ENCODE measurements around the gene CDAN1.
"Not testable (repeated sequence)": the region's sequence is repeated elsewhere in the genome, so short reads cannot be mapped to it uniquely, and the experiment has no call there.

Gene CDAN1

DNA sequence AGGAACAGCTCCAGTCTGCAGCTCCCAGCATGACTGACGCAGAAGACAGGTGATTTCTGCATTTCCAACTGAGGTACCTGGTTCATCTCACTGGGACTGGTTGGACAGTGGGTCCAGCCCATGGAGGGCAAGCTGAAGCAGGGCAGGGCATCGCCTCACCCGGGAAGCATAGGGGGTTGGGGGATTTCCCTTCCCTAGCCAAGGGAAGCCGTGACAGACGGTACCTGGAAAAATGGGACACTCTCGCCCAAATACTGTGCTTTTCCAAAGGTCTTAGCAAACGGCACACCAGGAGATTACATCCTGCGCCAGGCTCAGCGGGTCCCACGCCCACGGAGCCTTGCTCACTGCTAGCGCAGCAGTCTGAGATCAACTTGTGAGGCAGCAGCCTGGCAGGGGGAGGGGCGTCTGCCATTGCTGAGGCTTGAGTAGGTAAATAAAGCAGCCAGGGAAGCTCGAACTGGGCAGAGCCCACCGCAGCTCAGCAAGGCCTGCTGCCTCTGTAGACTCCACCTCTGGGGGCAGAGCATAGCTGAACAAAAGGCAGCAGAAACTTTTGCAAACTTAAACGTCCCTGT, 27.3 kb upstream of the CDAN1 start:
- H2AFZ ChIP-seq (ENCODE audit: low read length); H2BK5ac ChIP-seq (ENCODE audit: low read length); H3K4me1 ChIP-seq (ENCODE audit: control insufficient read depth in 2 of 2, insufficient read depth in 1 of 2, low read depth in 1 of 2, low read length in 2 of 2); H3K27ac ChIP-seq (replicated peaks; ENCODE audit: low read length); DNase-seq (ENCODE audit: low spot score); H2AK5ac ChIP-seq (ENCODE audit: low read depth, low read length); H3K79me1 ChIP-seq (ENCODE audit: low read depth, low read length); H3K36me3 ChIP-seq (replicated peaks in 1 of 2; ENCODE audit: control insufficient read depth in 2 of 2, insufficient read depth in 2 of 2, low read length in 2 of 2); H3K4me2 ChIP-seq (ENCODE audit: insufficient read depth, low read length, poor library complexity, severe bottlenecking); H3K9ac ChIP-seq (ENCODE audit: low read depth, low read length, poor library complexity); H3K23ac ChIP-seq (ENCODE audit: low read depth, low read length, poor library complexity); H4K91ac ChIP-seq (ENCODE audit: low read depth, low read length, poor library complexity); H3K4ac ChIP-seq (ENCODE audit: low read length); H2BK120ac ChIP-seq (ENCODE audit: low read depth, low read length); H3K27me3 ChIP-seq (ENCODE audit: control insufficient read depth in 3 of 3, insufficient read depth in 3 of 3, low read depth in 1 of 3, low read length in 3 of 3); H2BK15ac ChIP-seq (ENCODE audit: low read length); H3K14ac ChIP-seq (ENCODE audit: low read length); H2BK12ac ChIP-seq (ENCODE audit: low read length): not testable (repeated sequence)
- no CpG with 5 or more reads among the region's 16 CpGs for WGBS, 2 donors (ENCODE audit: extremely low coverage in 2 of 2, insufficient read length in 2 of 2, insufficient replicate concordance in 1 of 2)
- peak overlapping the region in 1 of 2 donors; percentile 18 for H3K4me3 ChIP-seq (ENCODE audit: low read length in 2 of 2)
- peaks cover 0 to 17% of the 10 kb centered on the region in 2 donors for H3K9me3 ChIP-seq (replicated peaks in 1 of 2; ENCODE audit: control insufficient read depth in 2 of 2, insufficient read depth in 1 of 2, low read depth in 1 of 2, low read length in 2 of 2)
- H3K18ac ChIP-seq (ENCODE audit: low read length): peak overlapping the region; percentile 57
- H4K8ac ChIP-seq (ENCODE audit: low read depth, low read length): peak overlapping the region; percentile 17

DNA sequence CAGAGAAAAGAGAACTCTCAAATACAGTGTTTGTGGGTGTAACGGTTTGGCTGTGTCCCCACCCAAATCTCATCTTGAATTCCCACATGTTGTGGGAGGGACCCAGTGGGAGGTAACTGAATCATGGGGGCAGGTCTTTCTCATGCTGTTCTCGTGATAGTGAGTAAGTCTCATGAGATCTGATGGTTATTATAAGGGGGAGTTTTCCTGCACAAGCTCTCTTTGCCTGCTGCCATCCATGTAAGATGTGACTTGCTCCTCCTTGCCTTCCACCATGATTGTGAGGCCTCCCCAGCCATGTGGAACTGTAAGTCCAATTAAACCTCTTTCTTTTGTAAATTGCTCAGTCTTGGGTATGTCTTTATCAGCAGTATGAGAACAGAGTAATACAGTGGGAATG, 24.9 kb upstream of the CDAN1 start:
- DNase-seq (ENCODE audit: low spot score); H3K27ac ChIP-seq (replicated peaks; ENCODE audit: low read length); H3K4me2 ChIP-seq (ENCODE audit: insufficient read depth, low read length, poor library complexity, severe bottlenecking); H3K9ac ChIP-seq (ENCODE audit: low read depth, low read length, poor library complexity); H2BK12ac ChIP-seq (ENCODE audit: low read length); H3K4me3 ChIP-seq (ENCODE audit: low read length in 2 of 2); H4K91ac ChIP-seq (ENCODE audit: low read depth, low read length, poor library complexity); H3K4me1 ChIP-seq (ENCODE audit: control insufficient read depth in 2 of 2, insufficient read depth in 1 of 2, low read depth in 1 of 2, low read length in 2 of 2); H3K18ac ChIP-seq (ENCODE audit: low read length); H4K8ac ChIP-seq (ENCODE audit: low read depth, low read length); H3K4ac ChIP-seq (ENCODE audit: low read length); H3K23ac ChIP-seq (ENCODE audit: low read depth, low read length, poor library complexity); H3K27me3 ChIP-seq (ENCODE audit: control insufficient read depth in 3 of 3, insufficient read depth in 3 of 3, low read depth in 1 of 3, low read length in 3 of 3); H2BK120ac ChIP-seq (ENCODE audit: low read depth, low read length); H2BK15ac ChIP-seq (ENCODE audit: low read length); H3K36me3 ChIP-seq (replicated peaks in 1 of 2; ENCODE audit: control insufficient read depth in 2 of 2, insufficient read depth in 2 of 2, low read length in 2 of 2); H2AK5ac ChIP-seq (ENCODE audit: low read depth, low read length); H3K79me1 ChIP-seq (ENCODE audit: low read depth, low read length); H2BK5ac ChIP-seq (ENCODE audit: low read length); H2AFZ ChIP-seq (ENCODE audit: low read length); H3K14ac ChIP-seq (ENCODE audit: low read length): not testable (repeated sequence)
- peaks cover 0 to 20% of the 10 kb centered on the region in 2 donors for H3K9me3 ChIP-seq (replicated peaks in 1 of 2; ENCODE audit: control insufficient read depth in 2 of 2, insufficient read depth in 1 of 2, low read depth in 1 of 2, low read length in 2 of 2)
- WGBS, 2 donors (ENCODE audit: extremely low coverage in 2 of 2, insufficient read length in 2 of 2, insufficient replicate concordance in 1 of 2): no CpG with 5 or more reads among the region's 2 CpGs

DNA sequence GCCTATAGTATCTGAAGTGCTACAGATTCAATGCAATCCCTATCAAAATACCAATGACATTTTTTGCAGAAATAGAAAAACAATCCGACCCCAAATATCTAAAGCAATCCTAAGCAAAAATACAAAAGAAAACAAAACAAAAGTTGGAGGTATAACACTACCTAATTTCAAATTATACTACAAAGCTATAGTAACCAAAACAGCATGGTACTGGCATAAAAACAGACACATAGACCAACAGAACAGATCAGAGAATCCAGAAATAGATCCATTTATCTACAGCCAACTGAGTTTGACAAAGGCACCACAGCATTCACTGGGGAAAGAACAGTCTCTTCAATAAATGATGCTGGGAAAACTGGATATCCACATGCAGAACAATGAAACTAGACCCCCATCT, 23.8 kb upstream of the CDAN1 start:
- WGBS, 2 donors (ENCODE audit: extremely low coverage in 2 of 2, insufficient read length in 2 of 2, insufficient replicate concordance in 1 of 2): no CpG with 5 or more reads among the region's 1 CpG
- Histone ChIP-seq H3K14ac (ENCODE audit: low read length) (no peak overlapping the region), H3K23ac (ENCODE audit: low read depth, low read length, poor library complexity) (no peak overlapping the region), H3K79me1 (ENCODE audit: low read depth, low read length) (peaks cover 3% of the 10 kb centered on the region), H3K4ac (ENCODE audit: low read length) (no peak overlapping the region), H2AK5ac (ENCODE audit: low read depth, low read length) (no peak overlapping the region), H2BK12ac (ENCODE audit: low read length) (no peak overlapping the region), H2BK5ac (ENCODE audit: low read length) (no peak overlapping the region), H3K4me3 (ENCODE audit: low read length in 2 of 2) (no peak overlapping the region), H3K9me3 (replicated peaks in 1 of 2; ENCODE audit: control insufficient read depth in 2 of 2, insufficient read depth in 1 of 2, low read depth in 1 of 2, low read length in 2 of 2) (peaks cover 0 to 20% of the 10 kb centered on the region in 2 donors), H3K27me3 (ENCODE audit: control insufficient read depth in 3 of 3, insufficient read depth in 3 of 3, low read depth in 1 of 3, low read length in 3 of 3) (no peaks in the 10 kb centered on the region), H3K9ac (ENCODE audit: low read depth, low read length, poor library complexity) (no peak overlapping the region), H3K18ac (ENCODE audit: low read length) (no peak overlapping the region), H3K4me1 (ENCODE audit: control insufficient read depth in 2 of 2, insufficient read depth in 1 of 2, low read depth in 1 of 2, low read length in 2 of 2) (no peaks in the 10 kb centered on the region), H4K8ac (ENCODE audit: low read depth, low read length) (no peak overlapping the region), H3K27ac (replicated peaks; ENCODE audit: low read length) (no peak overlapping the region), H4K91ac (ENCODE audit: low read depth, low read length, poor library complexity) (no peak overlapping the region), H3K36me3 (replicated peaks in 1 of 2; ENCODE audit: control insufficient read depth in 2 of 2, insufficient read depth in 2 of 2, low read length in 2 of 2) (no peaks in the 10 kb centered on the region), H2BK120ac (ENCODE audit: low read depth, low read length) (no peak overlapping the region), H2AFZ (ENCODE audit: low read length) (no peak overlapping the region), H2BK15ac (ENCODE audit: low read length) (no peak overlapping the region), H3K4me2 (ENCODE audit: insufficient read depth, low read length, poor library complexity, severe bottlenecking) (no peak overlapping the region)
- DNase-seq (ENCODE audit: low spot score): no peak

DNA sequence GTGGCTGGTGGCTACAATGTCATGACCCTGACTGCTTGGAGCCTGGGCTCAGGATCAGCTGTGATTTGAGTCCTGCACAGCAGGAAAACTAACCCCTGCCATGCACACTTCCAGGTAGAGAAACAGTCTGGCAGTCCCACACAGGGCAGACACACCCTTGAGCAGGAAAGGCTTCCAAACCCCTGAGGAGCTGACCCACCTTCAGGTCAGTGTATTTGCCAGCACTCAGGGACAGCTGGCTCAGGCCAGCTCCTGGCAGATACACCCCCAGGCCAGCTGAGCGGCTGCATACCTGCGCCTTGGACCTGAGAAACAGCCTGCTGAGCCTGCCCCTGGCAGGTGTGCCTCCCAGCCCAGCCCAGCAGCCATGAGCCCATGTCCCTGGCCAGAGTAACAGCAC, 22.2 kb upstream of the CDAN1 start:
- Histone ChIP-seq H4K91ac (ENCODE audit: low read depth, low read length, poor library complexity) (no peak overlapping the region), H3K4me3 (ENCODE audit: low read length in 2 of 2) (no peak overlapping the region), H3K4ac (ENCODE audit: low read length) (no peak overlapping the region), H2BK120ac (ENCODE audit: low read depth, low read length) (no peak overlapping the region), H2AFZ (ENCODE audit: low read length) (no peak overlapping the region), H3K27ac (replicated peaks; ENCODE audit: low read length) (no peak overlapping the region), H3K9ac (ENCODE audit: low read depth, low read length, poor library complexity) (peak overlapping the region; percentile 51), H3K23ac (ENCODE audit: low read depth, low read length, poor library complexity) (no peak overlapping the region), H3K9me3 (replicated peaks in 1 of 2; ENCODE audit: control insufficient read depth in 2 of 2, insufficient read depth in 1 of 2, low read depth in 1 of 2, low read length in 2 of 2) (peaks cover 0 to 20% of the 10 kb centered on the region in 2 donors), H2BK15ac (ENCODE audit: low read length) (no peak overlapping the region), H2AK5ac (ENCODE audit: low read depth, low read length) (no peak overlapping the region), H3K4me2 (ENCODE audit: insufficient read depth, low read length, poor library complexity, severe bottlenecking) (no peak overlapping the region), H2BK12ac (ENCODE audit: low read length) (no peak overlapping the region), H2BK5ac (ENCODE audit: low read length) (no peak overlapping the region), H3K36me3 (replicated peaks in 1 of 2; ENCODE audit: control insufficient read depth in 2 of 2, insufficient read depth in 2 of 2, low read length in 2 of 2) (no peaks in the 10 kb centered on the region), H3K4me1 (ENCODE audit: control insufficient read depth in 2 of 2, insufficient read depth in 1 of 2, low read depth in 1 of 2, low read length in 2 of 2) (no peaks in the 10 kb centered on the region), H3K27me3 (ENCODE audit: control insufficient read depth in 3 of 3, insufficient read depth in 3 of 3, low read depth in 1 of 3, low read length in 3 of 3) (no peaks in the 10 kb centered on the region), H4K8ac (ENCODE audit: low read depth, low read length) (no peak overlapping the region), H3K18ac (ENCODE audit: low read length) (no peak overlapping the region), H3K14ac (ENCODE audit: low read length) (peak overlapping the region; percentile 87), H3K79me1 (ENCODE audit: low read depth, low read length) (peaks cover 3% of the 10 kb centered on the region)
- WGBS, 2 donors (ENCODE audit: extremely low coverage in 2 of 2, insufficient read length in 2 of 2, insufficient replicate concordance in 1 of 2): no CpG with 5 or more reads among the region's 2 CpGs
- no peak for DNase-seq (ENCODE audit: low spot score)
